DND-41 (cell line): ENCODE data around the gene MRM3.

ENCODE experiments used
- CTCF ChIP-seq: IDR thresholded peaks from 2 replicates; pipeline ENCODE4 v1.5.1; 2012; ENCODE audit warnings: borderline replicate concordance, low read length, moderate library complexity, mild to moderate bottlenecking; ENCODE audit not compliant: poor library complexity, severe bottlenecking; ENCODE audit errors: extremely low read depth
- EZH2 ChIP-seq: IDR thresholded peaks from 3 replicates; pipeline ENCODE4 v1.6.1; 2012; ENCODE audit warnings: borderline replicate concordance, low read depth, mild to moderate bottlenecking, moderate library complexity, low read length, inconsistent platforms; ENCODE audit not compliant: severe bottlenecking

GRCh38 chr17:744937-745336, 37.2 kb upstream of the MRM3 start:
- TF ChIP-seq CTCF (no peak), EZH2 (no peak)
